Measurements from ENCODE around the gene ANTXR1. TPM values are rescaled to one million over a fixed set of nuclear protein-coding genes. Genes with fewer than 3 reads are reported as not detected.

Gene ANTXR1
- total RNA-seq, 1 donor from 2014 or later = 73.4 TPM

- peaks cover 22% of the 10 kb centered on the region for H3K36me3 Mint-ChIP-seq (ENCODE audit: insufficient read depth)
- H3K27me3 Mint-ChIP-seq = no peaks in the 10 kb centered on the region
- no peaks in the 10 kb centered on the region for H3K9me3 Mint-ChIP-seq (ENCODE audit: low read depth)
- no peak for DNase-seq (ENCODE audit: low spot score, unreplicated experiment)
- TF ChIP-seq CTCF (IDR thresholded peaks at IDR 0.05; ENCODE audit: unreplicated experiment) = no peak
- no peak overlapping the region for H3K27ac Mint-ChIP-seq
- no peaks in the 10 kb centered on the region for H3K4me1 Mint-ChIP-seq (ENCODE audit: low read depth)
- H3K4me3 Mint-ChIP-seq (ENCODE audit: low read depth) = no peak overlapping the region
These were observed 70.3 kb downstream of the ANTXR1 start for GRCh38 chr2:69083235-69083748.

- no peak for TF ChIP-seq CTCF (IDR thresholded peaks at IDR 0.05; ENCODE audit: unreplicated experiment)
- no peaks in the 10 kb centered on the region for H3K9me3 Mint-ChIP-seq (ENCODE audit: low read depth)
- no peak for DNase-seq (ENCODE audit: low spot score, unreplicated experiment)
- no peaks in the 10 kb centered on the region for H3K4me1 Mint-ChIP-seq (ENCODE audit: low read depth)
- no peak overlapping the region for H3K4me3 Mint-ChIP-seq (ENCODE audit: low read depth)
- H3K27ac Mint-ChIP-seq = no peak overlapping the region
- H3K27me3 Mint-ChIP-seq = no peaks in the 10 kb centered on the region
- peaks cover 21% of the 10 kb centered on the region for H3K36me3 Mint-ChIP-seq (ENCODE audit: insufficient read depth)
These were observed 71.5 kb downstream of the ANTXR1 start for GRCh38 chr2:69084492-69084891.

- DNase-seq (ENCODE audit: low spot score, unreplicated experiment) = no peak
- Mint-ChIP-seq H3K27ac (no peak overlapping the region), H3K36me3 (ENCODE audit: insufficient read depth) (peaks cover 22% of the 10 kb centered on the region), H3K4me1 (ENCODE audit: low read depth) (no peaks in the 10 kb centered on the region), H3K9me3 (ENCODE audit: low read depth) (no peaks in the 10 kb centered on the region), H3K4me3 (ENCODE audit: low read depth) (no peak overlapping the region), H3K27me3 (no peaks in the 10 kb centered on the region)
- TF ChIP-seq CTCF (IDR thresholded peaks at IDR 0.05; ENCODE audit: unreplicated experiment) = no peak
These were observed 73.5 kb downstream of the ANTXR1 start for GRCh38 chr2:69086466-69086865.

GRCh38 chr2:69087211-69087911, 74.4 kb downstream of the ANTXR1 start:
- Mint-ChIP-seq H3K4me1 (ENCODE audit: low read depth) (no peaks in the 10 kb centered on the region), H3K36me3 (ENCODE audit: insufficient read depth) (peaks cover 18% of the 10 kb centered on the region), H3K27me3 (no peaks in the 10 kb centered on the region), H3K27ac (no peak overlapping the region), H3K4me3 (ENCODE audit: low read depth) (no peak overlapping the region), H3K9me3 (ENCODE audit: low read depth) (no peaks in the 10 kb centered on the region)
- DNase-seq (ENCODE audit: low spot score, unreplicated experiment) = no peak
- TF ChIP-seq CTCF (IDR thresholded peaks at IDR 0.05; ENCODE audit: unreplicated experiment) = no peak

GRCh38 chr2:69087912-69088240, 74.9 kb downstream of the ANTXR1 start:
- no peak for TF ChIP-seq CTCF (IDR thresholded peaks at IDR 0.05; ENCODE audit: unreplicated experiment)
- no peaks in the 10 kb centered on the region for H3K4me1 Mint-ChIP-seq (ENCODE audit: low read depth)

More at GRCh38 chr2:69087912-69088240, 74.9 kb downstream of the ANTXR1 start:
- Mint-ChIP-seq H3K9me3 (ENCODE audit: low read depth) (no peaks in the 10 kb centered on the region), H3K4me3 (ENCODE audit: low read depth) (no peak overlapping the region), H3K27ac (no peak overlapping the region), H3K36me3 (ENCODE audit: insufficient read depth) (peaks cover 18% of the 10 kb centered on the region), H3K27me3 (no peaks in the 10 kb centered on the region)
- no peak for DNase-seq (ENCODE audit: low spot score, unreplicated experiment)

Data from progenitor cell of endocrine pancreas (in vitro differentiated cells).